ENCODE results near the gene ZNF311.
"Not testable (repeated sequence)": the region's sequence is repeated elsewhere in the genome, so short reads cannot be mapped to it uniquely, and the experiment has no call there.

- TF ChIP-seq CTCF (IDR thresholded peaks at IDR 0.05); ELK1 (IDR thresholded peaks at IDR 0.05; ENCODE audit: low read depth, low read length); EP300 (IDR thresholded peaks at IDR 0.05); SMC3 (IDR thresholded peaks at IDR 0.05); POLR2A (IDR thresholded peaks at IDR 0.05; ENCODE audit: low read length); ZFP36 (IDR thresholded peaks at IDR 0.05; ENCODE audit: borderline replicate concordance, partially characterized antibody); MYC (IDR thresholded peaks at IDR 0.05; ENCODE audit: borderline replicate concordance, low read length); JUN (IDR thresholded peaks at IDR 0.05); KDM1A (IDR thresholded peaks at IDR 0.05; ENCODE audit: low read depth); REST (IDR thresholded peaks at IDR 0.05); RARB (CRISPR knock-in tag; IDR thresholded peaks at IDR 0.05); PBX3 (IDR thresholded peaks at IDR 0.05); RAD21 (conservative IDR thresholded peaks at IDR 0.05 in 1 of 2, IDR thresholded peaks at IDR 0.05 in 1 of 2): not testable (repeated sequence)
These were observed 46.4 kb downstream of the ZNF311 start for GRCh38 chr6:28958561-28959243.
